ENCODE data around the gene ADGRL2. TPM values are rescaled to one million over a fixed set of nuclear protein-coding genes. Genes with fewer than 3 reads are reported as not detected.

ADGRL2 gene
- total RNA-seq, 1 experiment from 2014 or later = 0.20 TPM

DNA sequence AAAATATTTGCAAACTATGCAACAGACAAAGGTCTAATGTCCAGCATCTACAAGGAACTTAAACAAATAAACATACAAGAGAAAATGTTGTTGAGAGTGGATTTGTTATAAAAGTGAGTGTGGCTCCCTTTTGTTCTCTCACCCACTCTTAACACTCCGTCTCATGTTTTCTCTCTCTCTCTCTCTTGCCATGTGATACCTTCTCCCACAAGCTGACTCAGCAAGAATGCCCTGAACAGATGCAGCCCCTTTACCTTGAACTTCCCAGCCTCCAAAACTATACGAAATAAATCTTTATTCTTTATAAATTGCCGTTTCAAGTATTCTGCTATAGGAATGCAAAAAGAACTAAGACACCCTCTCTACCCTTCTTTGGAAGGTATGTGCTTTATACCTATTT, 234.1 kb downstream of the ADGRL2 start:
- Histone ChIP-seq H3K79me2 (ENCODE audit: insufficient read depth, low read length) (no peaks in the 10 kb centered on the region), H3K4me3 (replicated peaks in 1 of 2; ENCODE audit: low read depth in 1 of 2, low read length in 2 of 2) (no peak overlapping the region), H3K27me3 (ENCODE audit: insufficient read depth, low read length) (no peaks in the 10 kb centered on the region), H3K4me1 (ENCODE audit: control insufficient read depth in 1 of 2, insufficient read depth in 2 of 2, low read length in 2 of 2) (no peaks in the 10 kb centered on the region), H4K20me1 (ENCODE audit: insufficient read depth) (no peaks in the 10 kb centered on the region), H3K9me2 (ENCODE audit: insufficient read depth) (no peaks in the 10 kb centered on the region), H3K9ac (ENCODE audit: low read length) (no peak overlapping the region), H3K27ac (ENCODE audit: low read depth, low read length) (no peak overlapping the region), H3K36me3 (ENCODE audit: control insufficient read depth in 1 of 2, insufficient read depth in 2 of 2, low read length in 2 of 2) (no peaks in the 10 kb centered on the region), H3K4me2 (ENCODE audit: low read length) (no peak overlapping the region), H2AFZ (ENCODE audit: low read depth, low read length, poor library complexity, severe bottlenecking) (no peak overlapping the region), H3K9me3 (ENCODE audit: control insufficient read depth in 1 of 2, insufficient read depth in 1 of 2, low read depth in 1 of 2, low read length in 2 of 2) (no peaks in the 10 kb centered on the region)
- TF ChIP-seq POLR2AphosphoS5 (IDR thresholded peaks at IDR 0.05; ENCODE audit: low read depth, low read length) (no peak), CEBPB (IDR thresholded peaks at IDR 0.05; ENCODE audit: low read depth) (no peak)
- DNase-seq (ENCODE audit: low read depth, low spot score) = no peak
- no peak for ATAC-seq
- no TSS peak for BruUV-seq (replicated peaks)
- POLR2A ChIA-PET = no interaction called here
- CTCF ChIA-PET = no interaction called here
- RAD21 ChIA-PET (ENCODE audit: low non-redundant PET in 1 of 2, low total read pairs in 2 of 2, uncharacterized antibody in 2 of 2, unreplicated experiment in 2 of 2) = no interaction called here
- intact Hi-C loops (cut with micrococcal nuclease) = no loop called here
